ENCODE data around the gene PRORP.
"Not testable (repeated sequence)": the region's sequence is repeated elsewhere in the genome, so short reads cannot be mapped to it uniquely, and the experiment has no call there.

The PRORP gene

DNA sequence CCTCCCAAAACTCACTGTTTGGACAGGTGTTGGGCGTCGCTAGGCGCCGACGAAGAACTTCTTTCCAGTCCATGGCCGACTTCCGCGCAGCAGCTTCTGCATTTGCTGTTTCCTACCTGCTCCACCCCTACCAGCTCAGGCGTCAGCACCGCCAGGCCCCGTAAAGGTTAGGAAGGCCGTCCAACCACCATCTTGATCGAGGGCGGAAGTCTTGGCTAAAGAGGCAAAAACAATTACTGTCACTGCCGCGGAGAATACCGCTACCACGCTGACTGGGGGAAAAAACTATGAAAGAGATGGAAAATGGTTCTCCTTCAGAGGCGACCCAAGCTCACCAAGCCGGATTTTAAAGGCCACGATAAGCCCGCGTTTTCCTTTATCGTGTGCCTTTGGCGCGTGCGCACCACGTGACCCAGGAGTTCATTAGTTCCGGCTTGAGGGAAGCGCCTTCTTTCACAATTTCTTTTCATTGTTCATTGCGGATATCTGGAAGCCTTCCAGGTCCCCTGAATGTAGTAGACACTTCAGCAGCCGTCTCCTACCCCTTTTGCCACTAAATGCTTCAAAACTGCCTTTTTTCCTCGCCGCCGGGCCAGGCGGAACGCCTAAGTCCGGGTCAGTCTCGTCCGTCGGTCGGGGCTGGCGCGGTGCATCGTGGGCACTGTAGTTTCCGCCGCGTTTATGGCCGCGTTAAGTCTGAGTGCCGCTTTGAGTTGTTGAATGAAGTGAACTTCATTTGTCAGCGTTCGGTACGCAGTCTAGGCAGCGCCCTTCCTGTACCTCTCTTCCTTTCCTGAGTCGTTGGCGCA lies at the start of gene PRORP, which contains the start of gene PPP2R3C:
PRORP (plus strand) TSS at position 666 of the 809 bp plus-strand sequence. CDS start 694 bp downstream, outside the sequence.
PPP2R3C (minus strand) TSS at position 104 of the 809 bp plus-strand sequence; CDS start at position 73, 31 bp downstream.
- peak; percentile 83 to 88 for DNase-seq

DNA sequence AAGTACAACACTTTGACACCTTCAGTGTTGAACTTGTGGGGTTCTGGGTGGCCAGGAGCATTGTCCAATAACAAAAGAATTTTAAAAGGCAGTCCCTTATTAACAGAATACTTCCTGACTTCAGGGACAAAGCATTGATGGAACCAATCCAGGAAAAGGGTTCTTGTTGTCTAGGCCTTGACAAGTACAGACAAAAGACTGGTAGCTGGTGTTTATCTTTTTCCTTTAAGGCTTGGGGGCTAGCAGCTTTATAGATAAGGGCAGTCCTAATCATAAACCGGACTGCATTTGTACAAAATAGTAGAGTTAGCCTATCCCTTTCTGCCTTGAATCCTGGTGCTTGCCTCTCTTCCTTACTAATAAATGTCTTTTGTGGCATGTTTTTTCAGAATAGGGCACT lies 48.9 kb upstream of the PRORP start:
- DNase-seq, result no peak

DNA sequence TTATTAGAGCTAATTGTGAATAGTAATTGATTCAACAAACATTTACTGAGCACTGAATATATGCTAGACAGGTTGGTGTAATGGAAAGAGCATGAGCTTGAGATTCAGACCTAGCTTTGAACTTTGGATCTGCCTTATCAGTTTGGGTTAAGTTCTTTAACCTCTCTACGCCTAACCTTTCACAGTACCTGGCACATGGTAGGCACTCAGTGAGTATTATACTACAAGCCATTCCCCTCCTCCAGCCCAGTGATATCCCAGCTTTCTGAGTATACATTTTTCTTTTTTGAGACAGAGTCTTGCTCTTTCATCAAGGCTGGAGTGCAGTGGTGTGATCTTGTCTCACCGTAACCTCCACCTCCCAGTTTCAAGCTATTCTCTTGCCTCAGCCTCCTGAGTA lies 44.3 kb upstream of the PRORP start:
- DNase-seq, result no peak

GRCh38 chr14:35079742-35080141 lies 42.6 kb upstream of the PRORP start:
- DNase-seq, result no peak

- DNase-seq, result no peak
These were observed 38.7 kb upstream of the PRORP start for GRCh38 chr14:35083530-35084150.

- no peak for DNase-seq
These were observed 36.9 kb upstream of the PRORP start for GRCh38 chr14:35085441-35085840.

DNA sequence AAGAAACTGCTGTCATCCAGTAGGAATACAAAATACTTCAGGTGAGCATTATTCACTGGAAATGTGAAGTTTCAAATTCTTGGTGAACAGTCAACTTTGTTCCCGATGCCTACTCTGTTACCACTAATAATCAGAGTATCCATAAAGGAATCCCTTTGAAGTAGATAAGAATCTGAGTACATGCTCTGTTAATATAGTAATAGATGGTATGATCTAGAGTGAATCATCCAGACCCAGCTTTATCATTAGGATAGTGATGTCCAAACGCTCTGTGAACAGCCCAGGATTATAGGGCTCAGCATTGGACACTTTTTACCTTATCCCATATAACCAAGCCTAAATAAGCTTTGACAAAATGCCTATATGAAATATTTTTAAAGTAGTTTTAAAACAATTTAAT lies 33.8 kb upstream of the PRORP start:
- no peak for DNase-seq

DNA sequence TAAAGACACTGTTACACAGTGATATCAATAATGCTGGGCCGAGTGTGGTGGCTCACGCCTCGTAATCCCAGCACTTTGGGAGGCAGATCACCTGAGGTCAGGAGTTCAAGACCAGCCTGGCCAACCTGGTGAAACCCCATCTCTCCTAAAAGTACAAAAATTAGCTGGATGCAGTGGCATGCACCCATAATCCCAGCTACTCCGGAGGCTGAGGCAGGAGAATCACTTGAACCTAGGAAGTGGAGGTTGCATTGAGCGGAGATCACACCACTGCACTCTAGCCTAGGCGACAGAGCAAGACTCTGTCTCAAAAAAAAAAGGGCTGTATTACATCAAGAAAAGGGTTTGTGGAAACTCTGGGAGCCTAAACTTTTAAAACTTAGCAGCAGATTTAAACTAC lies 27.7 kb upstream of the PRORP start:
- DNase-seq, result not testable (repeated sequence)

GRCh38 chr14:35107866-35108265 lies 14.5 kb upstream of the PRORP start:
- DNase-seq, result no peak

DNA sequence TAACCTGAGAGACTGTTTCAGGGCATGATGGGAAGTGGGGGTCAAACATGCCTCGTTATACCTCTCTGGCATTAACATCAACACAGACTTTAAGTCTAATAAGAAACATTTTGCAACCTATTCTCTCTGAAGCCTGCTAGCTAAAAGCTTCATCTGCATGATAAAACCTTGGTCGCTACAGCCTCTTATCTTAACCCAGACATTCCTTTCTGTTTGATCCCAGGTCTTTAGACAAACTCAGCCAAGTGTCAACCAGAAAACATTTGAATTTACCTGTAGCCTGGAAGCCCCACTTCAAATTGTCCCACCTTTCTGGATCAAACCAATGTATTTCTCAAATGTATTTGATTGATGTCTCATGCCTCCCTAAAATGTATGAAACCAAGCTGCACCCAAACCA lies 9.7 kb upstream of the PRORP start:
- DNase-seq, result no peak

DNA sequence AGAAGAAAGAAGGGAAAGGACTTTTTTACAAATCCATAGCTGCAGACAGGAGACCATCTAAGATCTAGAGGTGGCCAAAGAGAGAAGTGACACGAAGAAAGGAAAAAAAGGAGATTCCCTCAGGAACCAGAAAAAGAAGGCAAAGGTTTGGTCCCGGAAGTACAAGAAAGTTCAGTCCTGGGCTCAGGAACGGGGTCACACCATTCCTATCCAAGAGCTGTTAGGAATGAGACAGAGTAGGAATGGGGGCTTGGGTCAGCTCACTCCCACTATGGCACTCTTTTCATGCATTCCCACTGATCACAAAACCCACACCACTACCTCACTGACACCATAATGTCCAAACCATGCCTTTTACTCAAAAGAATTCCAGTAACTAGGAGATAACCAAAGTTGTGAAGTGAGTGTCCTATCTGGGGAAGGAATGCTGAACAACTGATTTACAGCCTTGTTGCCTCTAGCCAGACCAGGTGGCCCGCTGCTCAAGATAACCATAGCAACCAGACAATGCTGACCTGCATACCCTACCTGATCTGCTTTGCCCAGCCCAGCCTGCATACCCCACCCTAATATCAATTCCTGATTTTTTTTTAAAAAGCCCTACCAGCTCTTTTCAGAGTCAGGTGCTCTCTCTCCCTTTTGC lies 8.9 kb upstream of the PRORP start:
- no peak for DNase-seq

GRCh38 chr14:35114036-35114435 lies 8.3 kb upstream of the PRORP start:
- no peak for DNase-seq

- no peak for DNase-seq
These were observed 6.1 kb upstream of the PRORP start for GRCh38 chr14:35116242-35116641.

DNA sequence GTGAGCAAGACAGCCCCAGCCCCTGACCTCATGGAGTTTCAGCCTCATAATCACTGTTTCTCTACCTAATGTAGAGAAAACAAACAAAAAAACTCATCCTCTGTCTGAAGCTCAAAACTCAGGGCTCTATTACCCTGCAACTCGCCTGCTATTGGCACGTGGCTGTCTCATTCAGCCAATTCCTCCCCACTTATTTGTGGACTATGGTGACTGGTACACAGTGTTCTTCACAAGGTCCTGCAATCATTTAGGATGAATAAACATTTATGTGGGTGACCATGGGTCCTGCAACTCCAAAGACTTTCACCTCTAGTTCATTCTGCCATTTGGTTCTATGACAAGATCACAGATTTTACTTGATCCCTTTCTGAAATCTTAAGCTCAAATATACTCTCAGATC lies 5.2 kb upstream of the PRORP start:
- no peak for DNase-seq

DNA sequence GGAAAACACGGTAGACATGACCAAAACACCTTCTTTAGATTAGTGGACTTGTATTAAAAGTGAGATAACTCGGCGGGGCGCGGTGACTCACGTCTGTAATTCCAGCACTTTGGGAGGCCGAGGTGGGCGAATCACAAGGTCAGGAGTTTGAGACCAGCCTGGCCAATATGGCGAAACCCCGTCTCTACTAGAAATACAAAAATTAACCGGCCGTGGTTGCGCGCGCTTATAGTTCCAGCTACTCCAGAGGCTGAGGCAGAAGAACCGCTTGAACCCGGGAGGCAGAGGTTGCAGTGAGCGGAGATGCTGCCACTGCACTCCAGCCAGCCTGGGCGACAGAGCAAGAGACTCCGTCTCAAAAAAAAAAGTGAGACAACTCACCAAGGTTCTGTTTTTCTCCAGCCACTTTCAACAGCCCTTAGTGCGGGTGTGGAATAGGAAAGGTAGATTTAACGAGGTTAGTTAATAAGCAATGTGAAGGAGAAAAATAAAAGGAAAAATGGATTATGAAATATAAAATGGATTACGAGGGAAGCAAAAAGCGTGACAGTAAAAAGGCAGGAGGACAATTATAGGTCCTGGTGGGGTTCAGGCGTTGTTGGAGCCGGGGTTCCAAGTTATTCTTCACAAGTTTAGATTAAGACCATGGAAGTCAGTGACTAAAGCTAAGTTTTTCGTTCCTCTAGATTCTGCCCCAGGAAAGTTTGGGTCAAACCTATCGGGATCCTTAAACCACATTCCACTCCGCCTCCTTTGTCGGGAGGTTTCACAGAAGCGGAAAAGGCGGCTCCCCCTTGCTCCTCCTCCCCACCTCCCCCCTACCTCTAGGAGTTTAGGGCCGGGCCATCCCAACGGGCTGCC lies 1.1 kb upstream of the PRORP start:
- DNase-seq, result peak in 1 of 2 donors; percentile 13

DNA sequence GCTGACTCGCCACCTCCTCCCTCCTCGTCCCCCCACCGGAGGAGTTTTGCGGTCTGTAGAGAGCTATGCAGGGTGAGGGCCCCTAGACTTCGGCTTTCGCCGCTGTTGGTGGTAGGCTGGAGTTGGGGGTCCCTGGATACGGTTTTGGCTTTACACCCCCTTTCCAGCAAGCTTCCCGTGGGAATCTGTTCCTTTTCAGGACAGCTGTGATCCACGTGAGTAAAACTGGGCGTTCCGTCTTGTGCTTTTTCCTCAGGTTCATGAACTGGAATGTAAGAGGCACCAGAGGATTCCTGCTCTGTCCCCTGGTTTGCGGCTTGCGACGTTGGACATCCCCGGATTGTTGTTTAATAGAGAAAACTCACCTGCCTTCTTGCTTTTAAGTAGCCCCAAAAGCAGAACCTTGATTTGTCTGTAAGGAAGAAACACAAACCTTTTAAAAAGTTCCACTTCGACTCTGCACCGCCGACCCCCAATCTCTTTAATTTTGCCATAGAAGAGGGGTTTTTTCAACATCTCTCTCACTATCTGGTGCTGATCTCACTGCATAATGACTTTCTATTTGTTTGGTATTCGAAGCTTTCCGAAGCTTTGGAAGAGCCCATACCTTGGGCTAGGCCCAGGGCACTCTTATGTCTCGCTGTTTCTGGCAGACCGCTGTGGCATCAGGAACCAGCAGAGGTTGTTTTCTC lies 490 bp downstream of the PRORP start:
- peak in 1 of 2 donors; percentile 17 for DNase-seq

DNA sequence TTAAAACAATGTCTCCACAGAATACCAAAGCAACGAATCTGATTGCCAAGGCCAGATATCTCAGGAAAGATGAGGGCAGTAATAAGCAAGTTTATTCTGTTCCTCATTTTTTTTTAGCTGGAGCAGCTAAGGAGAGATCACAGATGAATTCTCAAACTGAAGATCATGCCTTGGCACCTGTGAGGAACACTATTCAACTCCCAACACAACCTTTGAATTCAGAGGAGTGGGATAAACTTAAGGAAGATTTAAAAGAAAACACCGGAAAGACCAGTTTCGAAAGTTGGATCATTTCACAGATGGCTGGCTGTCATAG lies 994 bp downstream of the PRORP start:
- DNase-seq, result no peak

GRCh38 chr14:35124127-35124526 lies 1.8 kb downstream of the PRORP start:
- no peak for DNase-seq

GRCh38 chr14:35133542-35134328 lies 11.4 kb downstream of the PRORP start:
- DNase-seq, result no peak

- DNase-seq, result no peak
These were observed 12.2 kb downstream of the PRORP start for GRCh38 chr14:35134329-35135123.

DNA sequence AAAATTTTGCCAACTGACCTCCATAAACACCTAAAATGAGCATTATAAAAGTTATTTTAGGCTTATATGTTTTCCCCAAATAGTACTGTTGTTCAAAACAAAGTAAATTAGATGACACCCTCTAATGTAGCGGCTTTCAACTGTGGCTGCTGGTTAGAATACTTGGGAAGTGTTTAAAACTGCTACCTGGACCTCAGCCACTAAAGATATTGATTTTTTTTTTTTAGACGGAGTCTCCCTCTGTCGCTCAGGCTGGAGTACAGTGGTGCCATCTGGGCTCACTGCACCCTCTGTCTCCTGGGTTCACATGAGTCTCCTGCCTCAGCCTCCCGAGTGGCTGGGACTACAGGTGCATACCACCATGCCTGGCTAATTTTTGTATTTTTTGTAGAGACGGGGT lies 16.2 kb downstream of the PRORP start:
- no peak for DNase-seq
